NCI-H460 (cell line): ENCODE data around the gene TRIM2. TPM values are rescaled to one million over a fixed set of nuclear protein-coding genes. Genes with fewer than 3 reads are reported as not detected.
A peak's percentile ranks its signal among the peaks of the same experiment; 100 is the strongest.

Source experiments
- DNase-seq: peaks from one replicate; pipeline ENCODE4 v3.0.0-alpha.2; 2016; ENCODE audit warnings: low read depth; ENCODE audit errors: extremely low read depth
- total RNA-seq: library from RNA; depleted of rRNA; stranded (reverse); fragments of >200 nt; shearing (Covaris generic); gene quantifications from 2 replicates; pipeline ENCODE4 v1.2.3, GENCODE V29; 2014

The TRIM2 gene
- total RNA-seq, 1 experiment from 2014 or later = 73.0 TPM

- no peak for DNase-seq
These were observed 118.5 kb downstream of the TRIM2 start for GRCh38 chr4:153322791-153323190.

GRCh38 chr4:153324046-153324445 lies 119.8 kb downstream of the TRIM2 start:
- DNase-seq = no peak

DNA sequence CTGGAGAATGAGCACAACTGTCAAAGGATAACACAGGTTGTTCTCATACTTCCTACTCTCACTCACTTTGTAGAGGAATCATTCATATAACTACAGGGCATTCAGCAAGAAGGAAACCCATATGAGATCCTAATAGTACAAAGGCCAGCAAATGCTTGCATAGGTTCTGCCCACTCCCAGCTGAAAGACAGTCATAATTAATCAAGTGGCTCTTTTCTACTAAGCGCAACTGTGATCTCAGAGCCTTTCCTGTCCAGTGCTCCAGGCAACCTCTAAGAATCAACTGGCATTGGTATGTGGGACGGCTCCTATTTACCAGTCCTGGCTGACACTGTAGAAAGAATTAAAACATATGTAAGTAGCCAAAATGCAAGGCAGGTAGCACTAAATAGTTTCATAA lies 121.3 kb downstream of the TRIM2 start:
- DNase-seq = no peak

DNA sequence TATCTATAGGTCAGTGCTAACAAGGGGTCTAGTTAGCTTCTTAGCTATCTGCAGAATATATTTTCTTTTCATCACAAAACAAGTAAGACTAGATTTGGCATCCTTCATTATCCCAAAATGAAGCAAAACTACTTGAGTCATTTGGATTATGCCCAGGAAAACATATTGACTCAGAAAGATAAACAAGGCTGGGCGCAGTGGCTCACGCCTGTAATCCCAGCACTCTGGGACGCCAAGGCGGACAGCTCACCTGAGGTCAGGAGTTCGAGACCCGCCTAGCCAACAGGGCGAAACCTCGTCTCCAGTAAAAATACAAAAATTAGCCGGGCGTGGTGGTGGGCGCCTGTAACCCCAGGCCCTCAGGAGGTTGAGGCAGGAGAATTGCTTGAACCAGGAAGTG lies 122.3 kb downstream of the TRIM2 start:
- no peak for DNase-seq

DNA sequence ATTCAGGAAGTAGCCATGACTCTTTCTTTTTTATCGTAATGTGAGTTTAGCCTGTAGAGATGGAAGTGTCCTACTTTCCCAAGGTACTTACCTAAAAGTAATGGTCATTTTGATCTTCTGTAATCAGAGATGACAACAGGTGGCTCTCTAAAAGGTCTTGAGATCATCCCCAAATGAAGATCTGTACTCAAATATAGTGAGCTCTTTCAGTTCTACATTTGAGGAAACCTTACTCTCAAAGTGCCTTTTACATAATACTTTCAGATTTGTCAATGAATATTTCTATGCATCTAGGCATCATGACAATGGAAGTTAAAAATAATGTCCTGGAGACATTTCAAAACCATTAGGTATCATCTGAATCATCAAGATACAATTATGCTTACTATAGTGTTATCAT lies 123.0 kb downstream of the TRIM2 start:
- DNase-seq = no peak

GRCh38 chr4:153332936-153333335 lies 128.7 kb downstream of the TRIM2 start:
- DNase-seq = no peak

GRCh38 chr4:153333874-153334273 lies 129.6 kb downstream of the TRIM2 start:
- DNase-seq = no peak

GRCh38 chr4:153335665-153336064 lies 131.4 kb downstream of the TRIM2 start:
- DNase-seq = no peak

DNA sequence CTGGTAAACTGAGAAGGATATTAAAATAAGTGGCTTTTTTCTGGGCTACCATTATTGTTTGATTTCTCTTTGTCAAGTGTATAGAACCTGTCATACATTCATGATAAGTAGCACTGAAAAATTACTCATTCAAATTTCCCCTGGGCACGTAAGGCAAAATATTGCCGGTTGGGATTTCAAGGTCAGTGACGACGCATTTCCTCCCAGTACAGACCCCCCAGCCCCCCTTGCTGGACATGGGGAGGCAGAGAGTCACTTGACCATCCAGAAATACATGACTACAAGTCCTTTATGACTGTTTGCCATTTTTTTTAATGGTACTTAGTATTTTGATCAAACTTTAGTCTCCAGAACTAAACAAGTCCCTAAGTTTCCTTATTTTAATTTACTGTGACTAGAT lies 133.4 kb downstream of the TRIM2 start:
- no peak for DNase-seq

DNA sequence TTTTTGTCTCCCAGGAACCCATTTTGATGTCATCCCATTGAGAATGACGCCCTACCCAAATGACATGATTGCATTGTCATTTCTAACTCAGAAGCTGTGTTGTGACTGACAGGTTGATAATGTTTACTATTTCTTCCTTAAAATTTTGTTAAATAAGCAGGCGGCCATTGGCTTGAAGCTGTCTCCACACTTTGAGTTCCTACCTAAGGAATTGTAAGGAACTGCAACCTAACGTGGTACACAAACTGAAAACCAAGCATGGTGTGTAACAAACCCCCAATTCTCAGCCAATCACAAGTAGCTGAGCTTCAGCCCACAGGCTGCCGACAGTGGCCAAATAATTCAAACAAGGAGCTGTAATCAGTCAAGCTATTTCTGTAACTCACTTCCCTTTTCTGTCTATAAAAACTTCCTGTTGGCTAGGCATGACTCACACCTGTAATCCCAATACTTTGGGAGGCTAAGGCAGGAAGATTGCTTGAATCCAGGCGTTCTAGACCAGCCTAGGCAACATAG lies 137.4 kb downstream of the TRIM2 start:
- DNase-seq = no peak

- no peak for DNase-seq
These were observed 138.7 kb downstream of the TRIM2 start for GRCh38 chr4:153342751-153343552.

- DNase-seq = peak; percentile 71
These were observed 140.1 kb downstream of the TRIM2 start, which contains the start of gene MND1 for GRCh38 chr4:153344131-153345011. Gene MND1 (plus strand): TSS chr4:153344688. CDS start chr4:153344738, 50 bp downstream.

GRCh38 chr4:153345012-153345981 lies 141.1 kb downstream of the TRIM2 start:
- no peak for DNase-seq

GRCh38 chr4:153346031-153346430 lies 141.8 kb downstream of the TRIM2 start:
- DNase-seq = no peak

DNA sequence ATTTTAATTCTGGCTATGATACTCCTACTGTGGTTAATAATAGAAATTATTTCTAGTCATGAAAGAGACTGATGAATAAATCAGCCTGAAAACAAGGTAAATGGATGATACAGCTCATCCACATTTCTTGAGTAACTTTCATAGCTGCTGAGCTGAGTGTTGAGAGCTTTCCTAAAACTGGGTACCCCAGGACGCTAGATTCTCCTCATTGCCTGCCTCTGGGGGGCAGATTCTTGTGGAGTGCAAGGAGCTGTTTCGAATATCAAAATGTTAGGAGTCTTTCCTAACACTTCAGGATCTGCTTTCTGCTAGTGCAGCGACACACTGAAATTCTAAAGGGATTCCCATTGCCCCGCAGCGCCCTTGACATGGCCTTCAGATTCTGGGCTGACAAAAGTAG lies 142.3 kb downstream of the TRIM2 start:
- DNase-seq = no peak

- DNase-seq = no peak
These were observed 142.9 kb downstream of the TRIM2 start for GRCh38 chr4:153347117-153347516.

DNA sequence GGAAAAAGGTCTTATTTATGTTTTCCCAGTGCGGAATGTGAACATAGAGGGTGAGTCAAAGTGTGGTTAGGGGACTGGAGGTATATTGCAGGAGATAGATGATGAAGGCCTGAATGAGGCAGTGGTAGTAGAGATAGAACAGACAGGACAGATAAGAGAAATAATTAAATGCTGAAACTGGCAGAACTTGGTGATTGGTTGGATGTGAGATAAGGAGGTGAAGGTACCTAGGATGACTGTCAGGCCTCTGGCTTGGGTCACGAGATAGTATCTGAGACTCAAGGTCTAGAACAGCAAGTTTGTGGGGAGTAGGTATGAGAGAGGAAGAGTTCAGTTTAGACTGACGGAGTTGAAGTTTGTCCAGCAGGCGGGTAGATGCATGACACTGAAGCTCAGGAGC lies 143.8 kb downstream of the TRIM2 start:
- DNase-seq = no peak

GRCh38 chr4:153349206-153349805 lies 145.1 kb downstream of the TRIM2 start:
- DNase-seq = no peak

DNA sequence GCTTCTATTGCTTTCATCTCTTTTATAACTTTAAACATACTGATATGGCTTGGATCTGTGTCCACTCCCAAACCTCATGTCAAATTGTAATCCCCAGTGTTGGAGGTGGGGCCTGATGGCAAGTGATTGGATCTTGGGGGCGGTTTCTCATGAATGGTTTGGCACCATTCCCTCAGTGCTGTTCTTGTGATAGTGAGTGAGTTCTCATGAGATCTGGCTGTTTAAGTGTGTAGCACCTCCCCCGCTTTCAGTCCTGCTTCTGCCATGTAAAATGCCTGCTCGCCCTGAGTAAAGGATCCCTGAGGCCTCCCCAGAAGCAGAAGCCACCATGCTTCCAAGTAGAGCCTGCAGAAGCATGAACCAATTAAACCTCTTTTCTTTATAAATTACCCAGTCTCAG lies 157.9 kb downstream of the TRIM2 start:
- DNase-seq = no peak

DNA sequence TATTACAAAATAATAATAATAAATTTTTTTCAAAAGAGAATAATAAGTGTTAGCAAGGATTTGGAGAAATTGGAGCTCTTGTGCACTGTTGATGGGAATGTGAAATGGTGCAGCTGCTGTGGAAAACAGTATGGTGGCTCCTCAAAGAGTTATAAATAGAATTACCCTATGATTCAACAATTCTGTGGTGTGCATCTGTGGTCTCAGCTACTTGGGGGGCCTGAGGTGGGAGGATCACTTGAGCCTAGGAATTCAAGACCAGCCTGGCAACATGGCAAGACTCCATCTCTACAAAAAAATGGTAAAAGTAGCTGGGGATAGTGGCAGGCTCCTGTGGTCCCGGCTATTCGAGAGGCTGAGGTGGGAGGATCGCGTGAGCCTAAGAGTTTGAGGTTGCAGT lies 159.8 kb downstream of the TRIM2 start:
- DNase-seq = no peak
